ENCODE results near the gene NRROS. TPM values are rescaled to one million over a fixed set of nuclear protein-coding genes. Genes with fewer than 3 reads are reported as not detected.
A peak's percentile ranks its signal among the peaks of the same experiment; 100 is the strongest.

NRROS gene
- total and polyA plus RNA-seq, 4 experiments from 2014 or later = 4.6 to 20.0 (median 11.9) TPM

DNA sequence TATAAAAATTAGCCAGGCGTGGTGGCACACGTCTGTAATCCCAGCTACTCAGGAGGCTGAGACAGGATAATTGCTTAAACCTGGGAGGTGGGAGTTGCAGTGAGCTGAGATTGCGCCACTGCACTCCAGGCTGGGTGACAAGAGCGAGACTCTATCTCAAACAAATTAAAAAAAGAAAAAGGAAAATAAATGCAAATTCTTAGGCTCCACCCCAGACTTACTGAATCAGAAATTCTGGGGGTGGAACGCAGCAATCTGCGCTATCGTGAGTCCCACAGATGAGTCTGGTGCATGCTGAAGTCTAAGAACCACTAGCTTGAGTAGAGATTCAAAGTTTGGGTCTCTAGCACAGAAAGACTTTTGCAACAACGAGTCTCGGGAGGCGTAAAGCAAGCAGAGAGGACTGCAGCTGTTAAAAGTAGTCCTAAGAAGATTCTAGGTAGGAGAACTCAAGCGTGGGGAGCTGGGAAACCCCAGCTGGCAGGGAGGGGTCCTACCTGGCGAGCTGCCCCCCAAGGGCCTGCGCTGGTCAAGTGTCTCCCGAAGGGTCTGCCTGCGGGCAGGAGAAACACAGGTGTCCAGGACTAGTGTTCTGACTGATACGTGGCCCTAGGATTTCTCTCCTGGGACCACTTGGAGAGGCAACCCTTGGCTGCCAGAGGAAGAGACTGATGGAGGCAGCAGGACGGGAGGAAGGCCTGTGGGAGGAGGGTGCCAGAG lies 50.6 kb downstream of the NRROS start:
- Histone ChIP-seq H3K27ac (ENCODE audit: low read depth, low read length) (no peak overlapping the region), H3K36me3 (ENCODE audit: insufficient read depth, low read length) (no peaks in the 10 kb centered on the region), H3K4me1 (ENCODE audit: insufficient read depth, low read length) (peaks cover 13% of the 10 kb centered on the region), H3K4me3 (ENCODE audit: low read length in 2 of 2) (no peak overlapping the region), H3K27me3 (ENCODE audit: insufficient read depth, low read length) (no peaks in the 10 kb centered on the region), H3K9me3 (ENCODE audit: control insufficient read depth in 1 of 2, low read length in 2 of 2) (no peaks in the 10 kb centered on the region)
- H3K9me3 Mint-ChIP-seq = no peaks in the 10 kb centered on the region
- intact Hi-C loops (cut with micrococcal nuclease) = no loop called here
- H3K27ac Mint-ChIP-seq = peak overlapping the region in 1 of 7 donors; percentile 86
- CTCF ChIA-PET (ENCODE audit: partially characterized antibody) = interaction anchor here (0.9 to 2.9 kb wide), 4 partner anchors 78 to 161 kb away, joined by 3 to 18 read pairs (median 6); no protein-coding TSS in a partner anchor
- no peaks in the 10 kb centered on the region for H3K27me3 Mint-ChIP-seq
- DNase-seq = no peak
- POLR2A ChIA-PET (ENCODE audit: partially characterized antibody) = interaction anchor here (1.2 kb wide), 1 partner anchor 22 kb away, joined by 3 read pairs; the partner anchor contains the start of genes CEP19 and PIGX
- no peak overlapping the region for H3K4me3 Mint-ChIP-seq
- H3K4me1 Mint-ChIP-seq = peaks cover 2 to 4% (median 3%) of the 10 kb centered on the region in 4 donors
- no peaks in the 10 kb centered on the region for H3K36me3 Mint-ChIP-seq

DNA sequence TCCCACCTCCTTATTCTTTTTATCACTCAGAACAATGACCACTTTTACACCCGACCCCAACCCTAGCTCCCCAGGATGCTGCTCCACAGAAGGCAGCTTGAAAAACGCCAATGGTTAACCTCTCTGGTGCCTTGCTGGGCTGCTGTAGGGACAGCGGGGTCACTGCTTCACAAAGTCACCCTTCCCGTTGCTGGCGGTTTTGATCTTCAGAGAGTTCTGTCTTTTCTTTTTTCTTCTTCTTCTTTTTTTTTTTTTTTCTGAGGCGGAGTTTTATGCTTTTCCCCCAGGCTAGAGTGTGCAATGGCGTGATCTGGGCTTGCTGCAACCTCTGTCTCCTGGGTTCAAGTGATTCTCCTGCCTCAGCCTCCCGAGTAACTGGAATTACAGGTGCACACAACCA lies 51.9 kb downstream of the NRROS start:
- peaks cover 0 to 2% (median 0%) of the 10 kb centered on the region in 4 donors for H3K4me1 Mint-ChIP-seq
- intact Hi-C loops (cut with micrococcal nuclease) = no loop called here
- Histone ChIP-seq H3K4me3 (ENCODE audit: low read length in 2 of 2) (no peak overlapping the region), H3K36me3 (ENCODE audit: insufficient read depth, low read length) (no peaks in the 10 kb centered on the region), H3K27ac (ENCODE audit: low read depth, low read length) (no peak overlapping the region), H3K9me3 (ENCODE audit: control insufficient read depth in 1 of 2, low read length in 2 of 2) (no peaks in the 10 kb centered on the region), H3K4me1 (ENCODE audit: insufficient read depth, low read length) (peaks cover 12% of the 10 kb centered on the region), H3K27me3 (ENCODE audit: insufficient read depth, low read length) (no peaks in the 10 kb centered on the region)
- ChIA-PET CTCF (ENCODE audit: partially characterized antibody) (interaction anchor here (1.6 to 2.9 kb wide), 3 partner anchors 80 to 86 kb away, joined by 5 to 18 read pairs (median 7); no protein-coding TSS in a partner anchor), POLR2A (ENCODE audit: partially characterized antibody) (interaction anchor here (1.1 to 1.2 kb wide), 2 partner anchors 21 to 48 kb away, joined by 3 read pairs; partner anchors contain the start of genes CEP19, PAK2 and PIGX)
- DNase-seq = no peak
- no peaks in the 10 kb centered on the region for H3K27me3 Mint-ChIP-seq
- no peaks in the 10 kb centered on the region for H3K36me3 Mint-ChIP-seq
- H3K4me3 Mint-ChIP-seq = no peak overlapping the region
- no peak overlapping the region for H3K27ac Mint-ChIP-seq
- no peaks in the 10 kb centered on the region for H3K9me3 Mint-ChIP-seq

DNA sequence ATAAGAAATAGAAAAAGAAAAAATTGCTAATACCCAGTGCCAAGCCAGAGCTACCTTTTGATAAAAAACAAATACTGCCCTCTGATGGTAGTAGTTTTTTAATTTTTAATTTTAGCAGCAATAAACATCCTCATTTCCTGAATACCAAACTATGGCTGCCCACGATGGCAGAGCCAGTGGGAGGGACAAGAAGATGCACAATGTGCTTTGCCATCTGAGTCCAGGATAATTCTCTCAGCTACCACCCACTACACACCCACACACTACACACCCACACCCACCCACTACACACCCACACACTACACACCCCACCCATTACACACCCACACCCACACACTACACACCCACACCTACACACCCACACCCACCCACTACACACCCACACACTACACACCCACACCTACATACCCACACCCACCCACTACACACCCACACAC lies 54.7 kb downstream of the NRROS start:
- no peaks in the 10 kb centered on the region for H3K27me3 Mint-ChIP-seq
- Histone ChIP-seq H3K27me3 (ENCODE audit: insufficient read depth, low read length) (no peaks in the 10 kb centered on the region), H3K9me3 (ENCODE audit: control insufficient read depth in 1 of 2, low read length in 2 of 2) (no peaks in the 10 kb centered on the region), H3K4me1 (ENCODE audit: insufficient read depth, low read length) (peaks cover 12% of the 10 kb centered on the region), H3K4me3 (ENCODE audit: low read length in 2 of 2) (no peak overlapping the region), H3K36me3 (ENCODE audit: insufficient read depth, low read length) (no peaks in the 10 kb centered on the region), H3K27ac (ENCODE audit: low read depth, low read length) (no peak overlapping the region)
- ChIA-PET POLR2A (ENCODE audit: partially characterized antibody) (interaction anchor here (0.6 to 1.4 kb wide), 6 partner anchors 9 to 85 kb away, joined by 3 to 8 read pairs (median 3); partner anchors contain the start of genes CEP19 and PIGX), CTCF (ENCODE audit: partially characterized antibody) (interaction anchor here (0.9 to 2.2 kb wide), 13 partner anchors 10 to 207 kb away, joined by 3 to 28 read pairs (median 5); no protein-coding TSS in a partner anchor)
- peak overlapping the region in 1 of 8 donors; percentile 5 for H3K4me3 Mint-ChIP-seq
- no peaks in the 10 kb centered on the region for H3K36me3 Mint-ChIP-seq
- intact Hi-C loops (cut with micrococcal nuclease) = loop anchor here (2.0 kb wide), 1 partner anchor 85 kb away; no protein-coding TSS in a partner anchor
- DNase-seq = peak; percentile 35 to 53 (median 50)
- H3K9me3 Mint-ChIP-seq = no peaks in the 10 kb centered on the region
- peaks cover 0 to 2% (median 0%) of the 10 kb centered on the region in 4 donors for H3K4me1 Mint-ChIP-seq
- peak overlapping the region in 4 of 7 donors; percentile 42 to 74 (median 62) for H3K27ac Mint-ChIP-seq

DNA sequence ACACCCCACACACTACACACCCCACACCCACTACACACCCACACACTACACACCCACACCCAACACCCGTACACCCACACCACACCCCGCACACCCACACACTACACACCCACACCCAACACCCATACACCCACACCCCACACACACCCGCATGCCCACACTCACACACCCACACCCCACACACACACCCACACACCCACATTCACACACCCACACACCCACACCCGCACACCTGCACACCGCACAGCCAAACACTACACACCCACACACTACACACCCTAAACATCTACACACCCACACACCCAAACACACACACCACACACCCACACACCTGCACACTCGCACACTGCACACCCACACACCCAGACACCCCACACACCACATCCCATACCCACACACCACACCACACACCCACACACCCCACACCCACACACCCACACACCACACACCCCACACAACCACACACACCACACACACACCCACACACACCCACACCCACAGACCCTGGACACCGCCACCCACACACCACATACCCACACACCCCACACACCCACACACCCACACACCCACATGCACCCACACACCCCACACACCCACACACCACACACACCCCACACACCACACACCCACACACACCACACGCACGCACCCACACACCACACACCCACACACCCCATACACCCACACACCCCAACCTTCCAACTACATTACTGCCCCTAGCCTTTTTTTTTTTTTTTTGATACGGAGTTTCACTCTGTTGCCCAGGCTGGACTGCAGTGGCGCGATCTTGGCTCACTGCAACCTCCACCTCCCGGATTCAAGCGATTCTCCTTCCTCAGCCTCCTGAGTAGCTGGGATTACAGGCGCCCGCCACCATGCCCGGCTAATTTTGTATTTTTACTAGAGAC lies 55.7 kb downstream of the NRROS start:
- peak overlapping the region in 3 of 7 donors; percentile 53 to 72 (median 68) for H3K27ac Mint-ChIP-seq
- no peaks in the 10 kb centered on the region for H3K9me3 ChIP-seq (ENCODE audit: control insufficient read depth in 1 of 2, low read length in 2 of 2)
- no peak overlapping the region for H3K4me3 Mint-ChIP-seq
- H3K4me1 ChIP-seq (ENCODE audit: insufficient read depth, low read length) = peaks cover 12% of the 10 kb centered on the region
- H3K27me3 Mint-ChIP-seq = no peaks in the 10 kb centered on the region
- H3K27me3 ChIP-seq (ENCODE audit: insufficient read depth, low read length) = no peaks in the 10 kb centered on the region
- no peaks in the 10 kb centered on the region for H3K36me3 Mint-ChIP-seq
- CTCF ChIA-PET (ENCODE audit: partially characterized antibody) = interaction anchor here (0.7 kb wide), 1 partner anchor 53 kb away, joined by 3 read pairs; no protein-coding TSS in a partner anchor
- peaks cover 0 to 2% (median 0%) of the 10 kb centered on the region in 4 donors for H3K4me1 Mint-ChIP-seq
- POLR2A ChIA-PET (ENCODE audit: partially characterized antibody) = no interaction called here
- no peaks in the 10 kb centered on the region for H3K36me3 ChIP-seq (ENCODE audit: insufficient read depth, low read length)
- intact Hi-C loops (cut with micrococcal nuclease) = loop anchor here (2.0 kb wide), 1 partner anchor 86 kb away; no protein-coding TSS in a partner anchor
- H3K4me3 ChIP-seq (ENCODE audit: low read length in 2 of 2) = no peak overlapping the region
- no peaks in the 10 kb centered on the region for H3K9me3 Mint-ChIP-seq
- H3K27ac ChIP-seq (ENCODE audit: low read depth, low read length) = no peak overlapping the region
- no peak for DNase-seq

DNA sequence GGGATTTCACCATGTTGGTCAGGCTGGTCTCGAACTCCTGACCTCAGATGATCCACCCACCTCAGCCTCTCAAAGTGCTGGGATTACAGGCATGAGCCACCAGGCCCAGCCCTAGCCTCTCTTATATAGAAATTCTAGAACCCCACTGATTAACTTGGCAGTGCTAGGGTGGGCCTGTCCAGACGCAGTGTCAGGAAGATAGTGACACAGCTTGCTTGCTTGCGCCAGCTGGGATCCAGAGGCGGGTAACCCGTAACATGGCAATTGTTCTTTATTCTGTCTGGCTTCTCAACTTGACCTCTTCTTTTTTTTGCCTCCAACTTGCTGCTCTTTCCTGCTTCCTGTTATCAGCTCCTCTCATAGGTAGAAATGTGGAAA lies 56.3 kb downstream of the NRROS start:
- H3K9me3 Mint-ChIP-seq = no peaks in the 10 kb centered on the region
- no peaks in the 10 kb centered on the region for H3K36me3 ChIP-seq (ENCODE audit: insufficient read depth, low read length)
- no peak overlapping the region for H3K4me3 Mint-ChIP-seq
- no peaks in the 10 kb centered on the region for H3K27me3 ChIP-seq (ENCODE audit: insufficient read depth, low read length)
- H3K4me3 ChIP-seq (ENCODE audit: low read length in 2 of 2) = no peak overlapping the region
- H3K4me1 ChIP-seq (ENCODE audit: insufficient read depth, low read length) = peaks cover 12% of the 10 kb centered on the region
- no peaks in the 10 kb centered on the region for H3K27me3 Mint-ChIP-seq
- DNase-seq = no peak
- H3K27ac Mint-ChIP-seq = peak overlapping the region in 4 of 7 donors; percentile 57 to 72 (median 62)
- POLR2A ChIA-PET (ENCODE audit: partially characterized antibody) = no interaction called here
- H3K27ac ChIP-seq (ENCODE audit: low read depth, low read length) = no peak overlapping the region
- peaks cover 0 to 2% (median 0%) of the 10 kb centered on the region in 4 donors for H3K4me1 Mint-ChIP-seq
- no peaks in the 10 kb centered on the region for H3K36me3 Mint-ChIP-seq
- H3K9me3 ChIP-seq (ENCODE audit: control insufficient read depth in 1 of 2, low read length in 2 of 2) = no peaks in the 10 kb centered on the region
- CTCF ChIA-PET (ENCODE audit: partially characterized antibody) = interaction anchor here (0.7 to 1.8 kb wide), 4 partner anchors 18 to 167 kb away, joined by 3 to 9 read pairs (median 4); no protein-coding TSS in a partner anchor
- intact Hi-C loops (cut with micrococcal nuclease) = loop anchor here (2.0 kb wide), 1 partner anchor 87 kb away; no protein-coding TSS in a partner anchor

DNA sequence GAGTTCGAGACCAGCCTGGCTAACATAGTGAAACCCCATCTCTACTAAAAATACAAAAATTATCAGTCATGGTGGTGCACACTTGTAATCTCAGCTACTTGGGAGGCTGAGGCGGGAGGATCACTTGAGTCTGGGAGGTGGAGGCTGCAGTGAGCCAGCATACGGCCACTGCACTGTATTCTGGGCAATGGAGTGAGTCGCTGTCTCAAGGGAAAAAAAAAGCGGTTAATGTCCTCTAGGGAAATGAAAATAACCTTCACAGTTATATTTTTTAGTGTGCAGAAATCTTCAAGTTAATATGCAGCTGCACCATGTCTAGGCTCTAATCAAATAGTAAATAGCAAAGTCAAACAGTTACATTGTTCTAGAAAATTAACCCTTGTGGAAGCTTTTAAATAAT lies 57.8 kb downstream of the NRROS start:
- no peaks in the 10 kb centered on the region for H3K27me3 ChIP-seq (ENCODE audit: insufficient read depth, low read length)
- ChIA-PET CTCF (ENCODE audit: partially characterized antibody) (interaction anchor here (1.4 to 1.8 kb wide), 4 partner anchors 12 to 169 kb away, joined by 3 to 9 read pairs (median 4); no protein-coding TSS in a partner anchor), POLR2A (ENCODE audit: partially characterized antibody) (no interaction called here)
- no peaks in the 10 kb centered on the region for H3K36me3 ChIP-seq (ENCODE audit: insufficient read depth, low read length)
- intact Hi-C loops (cut with micrococcal nuclease) = no loop called here
- H3K27ac ChIP-seq (ENCODE audit: low read depth, low read length) = no peak overlapping the region
- peaks cover 12% of the 10 kb centered on the region for H3K4me1 ChIP-seq (ENCODE audit: insufficient read depth, low read length)
- no peaks in the 10 kb centered on the region for H3K9me3 ChIP-seq (ENCODE audit: control insufficient read depth in 1 of 2, low read length in 2 of 2)
- Mint-ChIP-seq H3K27ac (no peak overlapping the region), H3K36me3 (no peaks in the 10 kb centered on the region), H3K9me3 (no peaks in the 10 kb centered on the region), H3K4me3 (no peak overlapping the region), H3K4me1 (peaks cover 0 to 2% (median 0%) of the 10 kb centered on the region in 4 donors), H3K27me3 (no peaks in the 10 kb centered on the region)
- no peak overlapping the region for H3K4me3 ChIP-seq (ENCODE audit: low read length in 2 of 2)
- DNase-seq = no peak
